GM23248 (cell line): ENCODE measurements around the gene REC114.

Experiments
- EZH2 ChIP-seq: fragments of 200-600 bp; sonication (generic); IDR thresholded peaks from 2 replicates; pipeline ENCODE4 v1.6.1; 2018; ENCODE audit warnings: antibody characterized with exemption, mild to moderate bottlenecking; ENCODE audit not compliant: insufficient read depth, poor library complexity, severe bottlenecking
- EZH2phosphoT487 ChIP-seq: fragments of 200-600 bp; sonication (generic); IDR thresholded peaks from 2 replicates; pipeline ENCODE4 v1.6.1; 2018; ENCODE audit warnings: antibody characterized with exemption, moderate library complexity, mild to moderate bottlenecking, low read depth; ENCODE audit not compliant: insufficient read depth

DNA sequence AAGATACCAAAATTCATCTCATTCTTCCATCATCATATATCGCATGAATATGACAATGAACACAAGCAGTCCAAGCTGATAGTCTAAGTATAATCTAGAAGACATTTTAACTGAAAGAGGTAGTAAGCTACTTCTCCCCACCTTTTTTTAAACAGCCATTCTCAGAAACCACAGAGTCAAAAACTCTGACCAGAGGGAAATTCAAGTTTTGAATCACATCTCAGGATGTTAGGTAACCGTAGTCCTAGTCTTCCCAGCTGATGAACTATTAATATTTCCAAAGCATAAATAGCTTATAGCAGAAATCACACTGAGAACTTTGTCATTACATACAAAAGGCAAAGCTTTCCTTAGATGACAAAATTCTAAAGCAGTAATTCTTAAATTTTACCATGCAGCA lies 164.4 kb downstream of the REC114 start:
- no peak for TF ChIP-seq EZH2
- TF ChIP-seq EZH2phosphoT487, result no peak
